Motor neuron (in vitro differentiated cells): Measurements from ENCODE around the gene KRTAP6-2. TPM values are rescaled to one million over a fixed set of nuclear protein-coding genes. Genes with fewer than 3 reads are reported as not detected.

Experiments used
- ATAC-seq, 8 experiments: fragments of 200-7000 bp; cut with Tn5 transposase; replicated peaks in 6 of 8; 2 replicates each; pipeline ENCODE4 v1.8.0; 2021; ENCODE audit warnings: mild to moderate bottlenecking in 8 of 8, moderate library complexity in 8 of 8
- H3K27ac ChIP-seq, 2 donors: fragments of 250-450 bp; sonication (Bioruptor Pico); 2 replicates each; pipeline ENCODE4 v1.9.0; 2021; ENCODE audit warnings: antibody characterized with exemption in 2 of 2, mild to moderate bottlenecking in 2 of 2, moderate library complexity in 1 of 2
- H3K4me1 ChIP-seq, 2 donors: fragments of 250-450 bp; sonication (Bioruptor Pico); replicated peaks in 1 of 2; 2 replicates each; pipeline ENCODE4 v1.6.1; 2021; ENCODE audit warnings: antibody characterized with exemption in 2 of 2, mild to moderate bottlenecking in 2 of 2, moderate library complexity in 1 of 2
- H3K4me3 ChIP-seq, 5 donors: fragments of 250-450 bp; sonication (Bioruptor Pico); 2 replicates each; pipeline ENCODE4 v1.9.0; 2021; ENCODE audit warnings: antibody characterized with exemption in 5 of 5, mild to moderate bottlenecking in 5 of 5, moderate library complexity in 4 of 5
- WGBS, 10 experiments: fragments of 450-650 bp; shearing (Covaris generic); methylation state at CpG; one replicate each; pipeline ENCODE4 v1.0.0; 2022; 5-methylcytosine and 5-hydroxymethylcytosine counted together
- in situ Hi-C, 9 experiments: fragments of 400-800 bp; cut with MboI; loops; one replicate each; pipeline ENCODE4 v1.15.0; 2021; ENCODE audit warnings: low sequenced_read_pairs in 9 of 9, low pct_unique_long_range_greater_than_20kb in 2 of 9; ENCODE audit not compliant: unreplicated experiment in 9 of 9
- total RNA-seq, 8 experiments: library from RNA; unstranded; fragments of 300-600 nt; gene quantifications; 2 replicates each; pipeline versions ENCODE4 v1.2.3 to v1.2.4, GENCODE V29; 2022

The KRTAP6-2 gene
- total RNA-seq, 8 experiments from 2014 or later: not detected

GRCh38 chr21:30561264-30561895, 37.3 kb downstream of the KRTAP6-2 start, which contains the start of gene KRTAP19-7:
KRTAP19-7 (minus strand) TSS chr21:30561314; CDS start chr21:30561289, 25 bp downstream.
- ATAC-seq: no peak
- H3K27ac ChIP-seq: no peak within 1 kb of the TSS
- in situ Hi-C loops: no loop called here
- H3K4me1 ChIP-seq: no peaks in the 10 kb centered on the region
- H3K4me3 ChIP-seq: no peak within 1 kb of the TSS
- WGBS, 10 experiments: 0 to 100% (median 58%) methylated on average over 1 to 2 of the region's 2 CpGs; no CpG with 5 or more reads in 4 of the 10 experiments

DNA sequence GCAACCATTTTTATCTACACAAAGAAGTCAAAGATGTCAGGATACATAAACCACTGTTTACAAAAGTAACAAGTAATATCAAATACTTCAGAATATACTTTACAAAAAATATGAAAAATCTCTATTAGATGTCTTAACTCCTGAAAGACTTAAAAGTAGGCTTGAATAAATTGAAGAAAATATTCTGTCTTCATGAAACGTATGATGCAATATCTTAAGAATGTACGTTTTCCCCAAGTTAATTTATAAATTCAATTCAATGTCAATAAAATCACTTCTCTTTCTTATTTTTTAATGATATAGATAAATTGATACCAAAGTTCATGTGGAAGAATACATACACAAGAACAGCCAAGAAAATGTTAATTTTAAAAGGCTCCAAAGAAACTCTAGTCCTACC, 43.6 kb downstream of the KRTAP6-2 start:
- in situ Hi-C loops: no loop called here
- WGBS, 10 experiments: 6 to 100% (median 77%) methylated on average over 2 of the region's 2 CpGs
- H3K4me1 ChIP-seq: no peaks in the 10 kb centered on the region
- H3K4me3 ChIP-seq: no peak overlapping the region
- no peak overlapping the region for H3K27ac ChIP-seq
- ATAC-seq: no peak

- WGBS, 10 experiments: 80 to 100% (median 88%) methylated on average over 1 of the region's 1 CpG; no CpG with 5 or more reads in 7 of the 10 experiments
- no peak for ATAC-seq
- in situ Hi-C loops: no loop called here
- no peaks in the 10 kb centered on the region for H3K4me1 ChIP-seq
- no peak overlapping the region for H3K27ac ChIP-seq
- no peak overlapping the region for H3K4me3 ChIP-seq
These were observed 45.9 kb downstream of the KRTAP6-2 start for GRCh38 chr21:30552782-30553181.

Other genes with a start within 250 kb of the KRTAP6-2 start
- under 1 TPM in 1 of 8 experiments, not detected in 7; 0.29 TPM for gene KRTAP13-2, start 226.6 kb downstream of the KRTAP6-2 start, total RNA-seq
- not detected for gene KRTAP13-1, start 202.9 kb downstream of the KRTAP6-2 start, total RNA-seq
- gene KRTAP13-3, start 173.0 kb downstream of the KRTAP6-2 start, total RNA-seq: not detected
- under 1 TPM in 4 of 8 experiments, not detected in 4; 0.36 to 0.87 (median 0.62) TPM for gene KRTAP13-4, start 168.7 kb downstream of the KRTAP6-2 start, total RNA-seq
- gene KRTAP15-1, start 158.6 kb downstream of the KRTAP6-2 start, total RNA-seq: under 1 TPM in 1 of 8 experiments, not detected in 7; 0.71 TPM
- under 1 TPM in 1 of 8 experiments, not detected in 7; 0.76 TPM for gene KRTAP19-1, start 118.5 kb downstream of the KRTAP6-2 start, total RNA-seq
- not detected for gene KRTAP19-2, start 111.5 kb downstream of the KRTAP6-2 start, total RNA-seq
- not detected for gene KRTAP19-3, start 106.9 kb downstream of the KRTAP6-2 start, total RNA-seq
- gene KRTAP19-4, start 101.7 kb downstream of the KRTAP6-2 start, total RNA-seq: not detected
- not detected for gene KRTAP19-5, start 96.8 kb downstream of the KRTAP6-2 start, total RNA-seq
- not detected for gene KRTAP19-6, start 57.0 kb downstream of the KRTAP6-2 start, total RNA-seq
- not detected for gene KRTAP19-7, start 37.6 kb downstream of the KRTAP6-2 start, total RNA-seq
- not detected for gene KRTAP22-2, start 8.5 kb downstream of the KRTAP6-2 start, total RNA-seq
- not detected for gene KRTAP6-3, start 6.5 kb downstream of the KRTAP6-2 start, total RNA-seq
- gene KRTAP22-1, start 2.2 kb upstream of the KRTAP6-2 start, total RNA-seq: not detected
- not detected for gene KRTAP6-1, start 15.0 kb upstream of the KRTAP6-2 start, total RNA-seq
- not detected for gene KRTAP20-1, start 17.5 kb upstream of the KRTAP6-2 start, total RNA-seq
- not detected for gene KRTAP20-4, start 21.7 kb upstream of the KRTAP6-2 start, total RNA-seq
- gene KRTAP20-2, start 36.3 kb upstream of the KRTAP6-2 start, total RNA-seq: not detected
- not detected for gene KRTAP20-3, start 44.0 kb upstream of the KRTAP6-2 start, total RNA-seq
- gene KRTAP21-3, start 119.9 kb upstream of the KRTAP6-2 start, total RNA-seq: not detected
- gene KRTAP21-2, start 148.4 kb upstream of the KRTAP6-2 start, total RNA-seq: not detected
- not detected for gene KRTAP21-1, start 156.5 kb upstream of the KRTAP6-2 start, total RNA-seq
- gene KRTAP8-1, start 214.4 kb upstream of the KRTAP6-2 start, total RNA-seq: under 1 TPM in 1 of 8 experiments, not detected in 7; 0.71 TPM
- gene KRTAP7-1, start 230.9 kb upstream of the KRTAP6-2 start, total RNA-seq: under 1 TPM in 2 of 8 experiments, not detected in 6; 0.47 to 0.71 TPM